ENCODE measurements around the gene ENHO.

ENHO gene

DNA sequence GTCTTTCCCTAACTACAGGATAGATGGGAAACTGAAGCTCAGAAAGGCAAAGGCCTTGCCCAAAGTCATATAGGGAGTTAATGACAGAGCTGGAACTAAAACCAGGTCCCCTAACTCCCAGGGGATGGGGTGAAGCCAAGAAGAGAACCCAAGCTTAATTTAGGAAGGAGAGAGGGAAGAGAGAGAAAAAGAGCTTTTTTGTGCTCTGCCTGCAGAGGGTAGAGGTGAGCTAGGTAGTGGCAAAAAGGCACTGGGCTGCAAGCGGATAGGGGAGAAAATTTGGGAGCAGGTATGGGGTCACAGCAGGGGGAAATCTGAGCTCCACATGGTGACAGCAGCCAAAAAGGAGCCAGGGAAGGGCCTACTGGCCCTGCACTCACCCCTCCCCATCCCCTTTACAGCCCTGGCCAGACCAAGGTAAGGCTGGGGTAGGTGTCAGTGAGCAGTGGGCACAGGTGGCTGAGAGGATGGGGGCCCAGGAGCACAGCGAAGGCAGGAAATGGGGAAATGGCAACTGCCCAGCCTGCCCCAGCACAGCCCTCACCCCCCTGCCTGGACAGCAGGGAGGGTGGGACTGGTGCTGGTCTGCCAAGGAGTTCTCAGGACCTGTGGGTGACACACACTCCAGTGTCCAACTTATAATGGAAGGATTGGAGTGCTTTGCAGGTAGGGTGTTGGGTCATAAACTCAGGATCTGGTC, 3.3 kb downstream of the ENHO start:
- DNase-seq (ENCODE audit: low read depth): no peak
- TF ChIP-seq, protein P1, sequence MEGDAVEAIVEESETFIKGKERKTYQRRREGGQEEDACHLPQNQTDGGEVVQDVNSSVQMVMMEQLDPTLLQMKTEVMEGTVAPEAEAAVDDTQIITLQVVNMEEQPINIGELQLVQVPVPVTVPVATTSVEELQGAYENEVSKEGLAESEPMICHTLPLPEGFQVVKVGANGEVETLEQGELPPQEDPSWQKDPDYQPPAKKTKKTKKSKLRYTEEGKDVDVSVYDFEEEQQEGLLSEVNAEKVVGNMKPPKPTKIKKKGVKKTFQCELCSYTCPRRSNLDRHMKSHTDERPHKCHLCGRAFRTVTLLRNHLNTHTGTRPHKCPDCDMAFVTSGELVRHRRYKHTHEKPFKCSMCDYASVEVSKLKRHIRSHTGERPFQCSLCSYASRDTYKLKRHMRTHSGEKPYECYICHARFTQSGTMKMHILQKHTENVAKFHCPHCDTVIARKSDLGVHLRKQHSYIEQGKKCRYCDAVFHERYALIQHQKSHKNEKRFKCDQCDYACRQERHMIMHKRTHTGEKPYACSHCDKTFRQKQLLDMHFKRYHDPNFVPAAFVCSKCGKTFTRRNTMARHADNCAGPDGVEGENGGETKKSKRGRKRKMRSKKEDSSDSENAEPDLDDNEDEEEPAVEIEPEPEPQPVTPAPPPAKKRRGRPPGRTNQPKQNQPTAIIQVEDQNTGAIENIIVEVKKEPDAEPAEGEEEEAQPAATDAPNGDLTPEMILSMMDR (IDR thresholded peaks at IDR 0.05; ENCODE audit: low read length, missing control alignments): no peak
- H3K4me3 ChIP-seq (replicated peaks; ENCODE audit: low read depth, low read length): no peak overlapping the region

DNA sequence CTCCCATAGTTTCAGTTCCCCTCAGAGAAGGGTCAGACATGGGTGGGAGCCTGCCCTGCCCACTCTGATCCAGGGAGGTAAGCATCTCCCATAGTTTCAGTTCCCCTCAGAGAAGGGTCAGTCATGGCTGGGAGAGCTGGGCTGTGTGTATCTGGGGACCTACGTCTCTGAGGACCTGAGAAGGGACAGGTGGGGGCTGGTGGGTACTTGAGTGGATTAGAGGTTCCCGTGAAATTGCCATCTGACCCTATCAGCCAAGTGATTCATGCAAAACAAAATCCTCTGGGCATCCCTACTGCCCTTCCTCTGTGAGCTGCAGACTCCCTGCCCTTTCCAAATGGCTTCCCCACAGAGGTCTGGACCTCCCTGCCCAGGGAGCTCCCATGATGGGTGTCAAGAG, 3.9 kb downstream of the ENHO start:
- no peak for DNase-seq (ENCODE audit: low read depth)
- TF ChIP-seq, protein P1 (IDR thresholded peaks at IDR 0.05; ENCODE audit: low read length, missing control alignments): no peak
- H3K4me3 ChIP-seq (replicated peaks; ENCODE audit: low read depth, low read length): no peak overlapping the region

DNA sequence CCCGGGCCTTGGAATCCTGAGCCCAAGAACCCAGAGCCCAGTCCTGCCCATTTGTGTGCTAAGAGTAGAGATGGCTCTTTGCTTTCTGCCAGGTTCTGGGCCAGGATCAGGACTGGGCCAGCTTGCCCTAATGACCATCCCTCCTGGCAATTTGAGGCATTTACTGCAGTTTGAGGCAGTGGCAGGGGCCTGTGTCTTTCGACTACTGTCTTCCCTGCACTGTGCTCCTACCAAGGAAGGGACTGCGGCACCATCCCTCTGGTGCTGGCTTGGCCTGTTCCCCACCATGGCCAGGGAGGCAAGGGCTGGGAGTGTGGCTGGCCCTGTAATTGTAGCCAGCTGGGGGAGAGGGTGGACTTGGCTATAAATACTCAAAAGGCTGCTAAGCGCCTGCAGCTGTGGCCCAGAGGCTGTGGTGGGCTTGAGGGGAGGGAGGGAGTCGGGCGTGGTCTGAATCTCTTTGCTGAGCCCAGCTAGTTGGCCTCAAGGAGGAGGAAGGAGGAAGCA, 4.6 kb downstream of the ENHO start:
- TF ChIP-seq, protein P1 (IDR thresholded peaks at IDR 0.05; ENCODE audit: low read length, missing control alignments): no peak
- DNase-seq (ENCODE audit: low read depth): no peak
- no peak overlapping the region for H3K4me3 ChIP-seq (replicated peaks; ENCODE audit: low read depth, low read length)

DNA sequence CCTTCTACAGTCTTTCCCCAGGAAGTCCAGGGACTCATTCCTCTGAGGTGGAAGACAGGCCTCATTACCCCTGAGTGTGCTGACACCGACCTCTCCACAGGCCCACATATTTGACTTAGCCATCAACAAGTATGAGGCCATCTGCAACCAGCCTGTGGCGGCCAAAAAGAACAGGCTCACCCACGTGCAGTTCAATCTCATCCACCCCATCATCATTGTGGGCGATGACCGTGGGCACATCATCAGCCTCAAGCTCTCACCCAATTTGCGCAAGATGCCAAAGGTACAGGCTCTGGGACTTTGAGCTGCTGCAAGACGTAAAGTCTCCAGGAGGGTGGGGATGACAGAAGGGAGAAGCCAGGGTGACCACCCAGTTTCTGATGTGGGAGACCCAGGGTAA, 5.6 kb downstream of the ENHO start:
- no peak overlapping the region for H3K4me3 ChIP-seq (replicated peaks; ENCODE audit: low read depth, low read length)
- TF ChIP-seq, protein P1 (IDR thresholded peaks at IDR 0.05; ENCODE audit: low read length, missing control alignments): no peak
- no peak for DNase-seq (ENCODE audit: low read depth)

DNA sequence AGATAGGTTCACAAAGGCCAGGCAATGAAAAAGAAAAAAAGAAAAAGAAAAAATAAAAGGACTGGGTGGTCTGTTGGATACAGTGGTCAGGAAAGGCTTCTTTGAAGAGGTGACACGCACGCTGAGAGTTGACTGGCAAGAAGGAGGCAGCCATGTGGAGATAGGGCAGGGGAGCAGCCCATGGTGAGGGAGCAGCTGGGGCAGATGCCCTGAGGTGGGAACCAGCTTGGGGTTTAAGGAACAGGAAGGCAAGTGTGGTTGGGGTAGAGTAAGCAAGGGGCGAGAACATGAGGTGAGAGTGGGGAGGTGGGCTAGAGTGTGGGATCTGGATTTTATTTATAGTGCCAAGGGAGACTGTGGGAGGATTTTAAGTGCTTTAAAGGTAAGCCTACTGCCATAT, 6.8 kb downstream of the ENHO start:
- TF ChIP-seq, protein P1 (IDR thresholded peaks at IDR 0.05; ENCODE audit: low read length, missing control alignments): no peak
- no peak for DNase-seq (ENCODE audit: low read depth)
- H3K4me3 ChIP-seq (replicated peaks; ENCODE audit: low read depth, low read length): no peak overlapping the region

DNA sequence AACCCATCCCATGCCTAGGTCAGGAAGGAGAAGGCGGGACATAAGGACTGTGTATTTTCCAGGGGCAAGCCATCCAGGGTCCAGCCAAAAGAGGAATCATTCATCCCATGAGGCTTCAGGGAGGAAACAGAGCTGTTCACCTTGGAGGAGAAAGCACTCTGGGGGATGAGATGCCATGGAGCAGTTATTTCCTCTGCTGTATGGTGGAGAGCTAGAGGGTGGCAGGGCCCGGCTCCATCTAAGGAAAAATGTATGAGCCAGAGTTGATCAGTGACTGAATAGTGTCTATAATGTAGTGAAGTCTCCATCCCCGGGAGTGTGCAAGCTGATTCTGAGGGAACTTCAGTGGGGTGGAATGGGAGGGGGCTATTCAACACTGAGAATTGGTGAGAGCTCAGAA, 8.0 kb downstream of the ENHO start:
- DNase-seq (ENCODE audit: low read depth): no peak
- no peak overlapping the region for H3K4me3 ChIP-seq (replicated peaks; ENCODE audit: low read depth, low read length)
- TF ChIP-seq, protein P1 (IDR thresholded peaks at IDR 0.05; ENCODE audit: low read length, missing control alignments): no peak

DNA sequence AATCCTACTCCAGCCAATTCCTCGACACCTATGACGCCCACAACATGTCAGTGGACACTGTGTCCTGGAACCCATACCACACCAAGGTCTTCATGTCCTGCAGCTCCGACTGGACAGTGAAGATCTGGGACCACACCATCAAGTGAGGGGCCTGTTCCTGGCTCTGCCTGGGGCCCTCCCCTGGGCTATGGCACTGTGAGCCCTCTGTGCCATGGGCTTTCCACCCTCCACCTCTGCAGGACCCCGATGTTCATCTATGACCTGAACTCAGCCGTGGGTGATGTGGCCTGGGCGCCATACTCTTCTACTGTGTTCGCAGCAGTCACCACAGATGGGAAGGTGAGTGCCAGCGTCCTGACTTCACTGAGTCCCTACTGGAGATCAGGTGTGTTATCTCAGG, 8.4 kb downstream of the ENHO start:
- no peak overlapping the region for H3K4me3 ChIP-seq (replicated peaks; ENCODE audit: low read depth, low read length)
- DNase-seq (ENCODE audit: low read depth): no peak
- TF ChIP-seq, protein P1 (IDR thresholded peaks at IDR 0.05; ENCODE audit: low read length, missing control alignments): no peak

Data from fibroblast of pulmonary artery (primary cell).